H1 (cell line): ENCODE results near the gene HOXB3. TPM values are rescaled to one million over a fixed set of nuclear protein-coding genes. Genes with fewer than 3 reads are reported as not detected.

Source experiments
- CTCF ChIA-PET: fragments of 300-600 bp; sonication (Branson Sonifier 250); formaldehyde crosslinking; loops from one replicate; lab custom pipeline; 2021; ENCODE audit not compliant: partially characterized antibody; lab: Charles Lee
- POLR2A ChIA-PET: fragments of 300-600 bp; sonication (Branson Sonifier 250); formaldehyde crosslinking; loops from one replicate; lab custom pipeline; 2021; ENCODE audit warnings: inconsistent platforms; ENCODE audit not compliant: partially characterized antibody; lab: Charles Lee
- DNase-seq, 2 experiments: peaks; one replicate each; pipeline versions ENCODE4 v3.0.0 to v3.0.0-alpha.2; 2010 to 2022; ENCODE audit warnings: low spot score in 2 of 2, low read depth in 1 of 2, mixed read lengths in 1 of 2
- FAIRE-seq: peaks from 2 replicates; lab custom pipeline; 2011; peaks lifted over from hg19 to GRCh38; lab: Jason Lieb, UNC
- H2AFZ ChIP-seq: 2 replicates; pipeline ENCODE4 v1.8.1; 2012; ENCODE audit warnings: low read length, inconsistent platforms
- H2AK5ac ChIP-seq: 2 replicates; pipeline ENCODE4 v1.6.1; 2013; ENCODE audit warnings: low read depth, low read length
- H2BK120ac ChIP-seq: replicated peaks from 2 replicates; pipeline ENCODE3; 2013; ENCODE audit warnings: low read depth, low read length, inconsistent platforms
- H2BK12ac ChIP-seq: 2 replicates; pipeline ENCODE4 v1.6.1; 2013; ENCODE audit warnings: low read depth, low read length
- H2BK15ac ChIP-seq: 2 replicates; pipeline ENCODE4 v1.6.1; 2013; ENCODE audit warnings: low read length
- H2BK20ac ChIP-seq: 2 replicates; pipeline ENCODE4 v1.6.1; 2013; ENCODE audit warnings: low read length
- H2BK5ac ChIP-seq: 2 replicates; pipeline ENCODE4 v1.6.1; 2013; ENCODE audit warnings: low read depth, low read length
- H3K14ac ChIP-seq: 2 replicates; pipeline ENCODE4 v1.6.1; 2013; ENCODE audit warnings: inconsistent platforms; ENCODE audit not compliant: insufficient read length
- H3K18ac ChIP-seq: 2 replicates; pipeline ENCODE4 v1.6.1; 2013; ENCODE audit warnings: low read length; ENCODE audit errors: extremely low read depth
- H3K23ac ChIP-seq: 2 replicates; pipeline ENCODE4 v1.6.1; 2013; ENCODE audit warnings: inconsistent platforms; ENCODE audit not compliant: insufficient read length
- H3K23me2 ChIP-seq: 2 replicates; pipeline ENCODE4 v1.6.1; 2013; ENCODE audit warnings: low read depth, low read length
- H3K27ac ChIP-seq: 2 replicates; pipeline ENCODE4 v1.6.1; 2011; ENCODE audit warnings: low read depth, low read length, inconsistent platforms
- H3K27me3 ChIP-seq, 4 experiments: replicated peaks in 1 of 4; 1 replicate in 1 of 4; 2 replicates in 3 of 4; pipeline versions ENCODE4 v1.6.1 to v1.8.1; 2011 to 2013; ENCODE audit warnings: low read length in 3 of 4, mild to moderate bottlenecking in 3 of 4, inconsistent platforms in 2 of 4, mixed read lengths in 2 of 4, moderate library complexity in 1 of 4; ENCODE audit not compliant: control insufficient read depth in 3 of 4, insufficient read depth in 3 of 4; ENCODE audit errors: extremely low read depth in 1 of 4
- H3K36me3 ChIP-seq, 4 experiments: 2 replicates each; pipeline versions ENCODE4 v1.6.1 to v1.8.1; 2011 to 2013; ENCODE audit warnings: mild to moderate bottlenecking in 4 of 4, low read length in 3 of 4, moderate library complexity in 2 of 4, control low read depth in 1 of 4, inconsistent platforms in 1 of 4; ENCODE audit not compliant: insufficient read depth in 4 of 4, control insufficient read depth in 2 of 4
- H3K4ac ChIP-seq: replicated peaks from 2 replicates; pipeline ENCODE3; 2013; ENCODE audit warnings: low read length, low read depth, mixed read lengths, inconsistent platforms; ENCODE audit not compliant: insufficient read length
- H3K4me1 ChIP-seq, 4 experiments: replicated peaks in 1 of 4; 1 replicate in 1 of 4; 2 replicates in 3 of 4; pipeline versions ENCODE4 v1.6.1 to v1.8.1; 2011 to 2013; ENCODE audit warnings: low read length in 3 of 4, inconsistent platforms in 2 of 4, mixed read lengths in 1 of 4; ENCODE audit not compliant: insufficient read depth in 4 of 4, control insufficient read depth in 3 of 4
- H3K4me2 ChIP-seq, 2 experiments: 2 replicates each; pipeline versions ENCODE4 v1.6.1 to v1.8.1; 2011 to 2013; ENCODE audit warnings: low read depth in 2 of 2, low read length in 2 of 2, control low read depth in 1 of 2, inconsistent platforms in 1 of 2, mild to moderate bottlenecking in 1 of 2; ENCODE audit not compliant: insufficient read depth in 1 of 2
- H3K4me3 ChIP-seq, 4 experiments: fragments of 200-600, 300-600 bp in 1 of 4; sonication (generic), shearing (Covaris generic), sonication (Bioruptor Twin) in 1 of 4; 2 replicates each; pipeline versions ENCODE4 v1.5.1 to v1.8.1; 2011 to 2016; ENCODE audit warnings: low read length in 4 of 4, low read depth in 3 of 4, control low read depth in 2 of 4, inconsistent platforms in 2 of 4, mild to moderate bottlenecking in 2 of 4, mixed read lengths in 1 of 4, moderate library complexity in 1 of 4; ENCODE audit not compliant: insufficient read depth in 2 of 4; ENCODE audit errors: extremely low read depth in 1 of 4
- H3K56ac ChIP-seq: replicated peaks from 2 replicates; pipeline ENCODE3; 2013; ENCODE audit warnings: low read depth, mild to moderate bottlenecking, mixed read lengths, low read length, inconsistent platforms; ENCODE audit not compliant: insufficient read length
- H3K79me1 ChIP-seq: 2 replicates; pipeline ENCODE4 v1.6.1; 2013; ENCODE audit warnings: low read depth, low read length, control low read depth
- H3K79me2 ChIP-seq, 2 experiments: 2 replicates each; pipeline versions ENCODE4 v1.6.1 to v1.8.1; 2012 to 2013; ENCODE audit warnings: low read length in 2 of 2, mild to moderate bottlenecking in 2 of 2, inconsistent platforms in 1 of 2; ENCODE audit not compliant: insufficient read depth in 2 of 2, control insufficient read depth in 1 of 2
- H3K9ac ChIP-seq, 4 experiments: replicated peaks in 1 of 4; 1 replicate in 1 of 4; 2 replicates in 3 of 4; pipeline versions ENCODE4 v1.6.1 to v1.8.1; 2011 to 2013; ENCODE audit warnings: low read depth in 3 of 4, low read length in 3 of 4, control low read depth in 2 of 4, mild to moderate bottlenecking in 2 of 4, moderate library complexity in 2 of 4, inconsistent platforms in 1 of 4; ENCODE audit errors: extremely low read depth in 1 of 4
- H3K9me3 ChIP-seq, 2 experiments: 2 replicates each; pipeline versions ENCODE4 v1.6.1 to v1.8.1; 2012 to 2013; ENCODE audit warnings: mild to moderate bottlenecking in 2 of 2, moderate library complexity in 2 of 2, control low read depth in 1 of 2, inconsistent platforms in 1 of 2, low read depth in 1 of 2, low read length in 1 of 2, mixed read lengths in 1 of 2; ENCODE audit not compliant: insufficient read depth in 2 of 2
- H4K20me1 ChIP-seq, 2 experiments: replicated peaks in 1 of 2; 2 replicates each; pipeline versions ENCODE3 to v1.8.1; 2011 to 2013; ENCODE audit warnings: inconsistent platforms in 2 of 2, low read length in 2 of 2, mild to moderate bottlenecking in 1 of 2; ENCODE audit not compliant: insufficient read depth in 2 of 2, control insufficient read depth in 1 of 2
- H4K5ac ChIP-seq: 2 replicates; pipeline ENCODE4 v1.6.1; 2013; ENCODE audit warnings: low read length, low read depth, mixed read lengths, inconsistent platforms; ENCODE audit not compliant: insufficient read length
- H4K8ac ChIP-seq: 2 replicates; pipeline ENCODE4 v1.8.0; 2013; ENCODE audit warnings: mild to moderate bottlenecking, moderate library complexity, low read length, inconsistent platforms; ENCODE audit not compliant: insufficient read depth; ENCODE audit errors: extremely low read depth
- H4K91ac ChIP-seq: replicated peaks from 2 replicates; pipeline ENCODE3; 2013; ENCODE audit warnings: low read length, mixed read lengths, inconsistent platforms; ENCODE audit not compliant: insufficient read length
- CBX8 ChIP-seq: fragments of 300-800, 300-1000 bp; sonication (generic); IDR thresholded peaks from 2 replicates; pipeline ENCODE4 v1.7.1; 2016; ENCODE audit warnings: low read depth, low read length, borderline replicate concordance
- CREB1 ChIP-seq: IDR thresholded peaks from 2 replicates; pipeline ENCODE4 v1.6.1; 2012; ENCODE audit warnings: inconsistent platforms
- EZH2 ChIP-seq: fragments of 200-600 bp; sonication (generic); IDR thresholded peaks from 2 replicates; pipeline ENCODE4 v1.7.1; 2012; ENCODE audit warnings: low read depth, mild to moderate bottlenecking, moderate library complexity, low read length, inconsistent platforms; ENCODE audit not compliant: severe bottlenecking
- FOSL1 ChIP-seq: IDR thresholded peaks from 2 replicates; pipeline ENCODE4 v1.6.1; 2011; ENCODE audit warnings: mild to moderate bottlenecking, low read depth, low read length, moderate library complexity; ENCODE audit not compliant: insufficient read depth
- GTF2F1 ChIP-seq: IDR thresholded peaks from 2 replicates; pipeline ENCODE4 v1.6.1; 2012; ENCODE audit warnings: low read depth, low read length, improper control_type of control experiment, borderline replicate concordance
- KDM1A ChIP-seq: fragments of 200-600, 300-600 bp; sonication (generic); IDR thresholded peaks from 2 replicates; pipeline ENCODE4 v1.7.1; 2016; ENCODE audit warnings: mild to moderate bottlenecking, low read length, borderline replicate concordance
- MAX ChIP-seq: IDR thresholded peaks from 2 replicates; pipeline ENCODE4 v1.6.1; 2012; ENCODE audit warnings: inconsistent platforms
- PHF8 ChIP-seq: fragments of 200-600 bp; sonication (generic); conservative IDR thresholded peaks from 2 replicates; pipeline ENCODE4 v1.7.1; 2012; ENCODE audit warnings: low read depth, mild to moderate bottlenecking, inconsistent platforms, low read length, moderate library complexity
- RFX5 ChIP-seq: IDR thresholded peaks from 2 replicates; pipeline ENCODE4 v1.6.1; 2011; ENCODE audit warnings: low read depth, low read length, improper control_type of control experiment, borderline replicate concordance
- TAF1 ChIP-seq: IDR thresholded peaks from 2 replicates; pipeline ENCODE4 v1.6.1; 2011; ENCODE audit warnings: mild to moderate bottlenecking, low read depth, low read length
- TAF7 ChIP-seq: optimal IDR thresholded peaks from 2 replicates; pipeline ENCODE3; 2011; ENCODE audit warnings: low read depth, mild to moderate bottlenecking, inconsistent platforms, low read length, moderate library complexity, borderline replicate concordance
- WGBS, 2 experiments: shearing (Covaris generic) in 1 of 2; methylation state at CpG; one replicate each; pipeline versions ENCODE4 v1.1.6 to v1.1.7; 2013 to 2015; ENCODE audit warnings: low lambda C conversion rate in 2 of 2, mixed read lengths in 2 of 2, inconsistent platforms in 1 of 2, low coverage in 1 of 2, missing lambda C conversion rate in 1 of 2; ENCODE audit not compliant: insufficient replicate concordance in 2 of 2, insufficient coverage in 1 of 2, insufficient read length in 1 of 2; ENCODE audit errors: extremely low coverage in 1 of 2, missing lambda C conversion rate in 1 of 2; 5-methylcytosine and 5-hydroxymethylcytosine counted together
- polyA plus RNA-seq, 7 experiments: library from polyadenylated mRNA; depleted of rRNA in 3 of 7; stranded (reverse) in 5 of 7; unstranded in 2 of 7; fragments of >200 nt in 5 of 7; fragments of 200-250 nt in 2 of 7; gene quantifications; 1 replicate in 5 of 7; 2 replicates in 1 of 7; 4 replicates in 1 of 7; pipeline versions ENCODE4 v1.2.1 to v1.2.3, GENCODE V29; 2011 to 2013; ENCODE audit warnings: missing spikeins in 2 of 7, mixed read lengths in 2 of 7
- total RNA-seq: library from RNA; stranded (reverse); fragmentation: NEBNext Ultra II Directional; extraction: Animal tissue kit (Norgen Biotek cat#: 25700); gene quantifications from 2 replicates; pipeline ENCODE4 v1.2.1, GENCODE V29; 2021

Gene HOXB3
- total and polyA plus RNA-seq, 2 of the 8 experiments (the other 6 are each of a cell fraction or from before 2014, with no cell fraction given), result not detected

GRCh38 chr17:48630925-48631692, 41.1 kb upstream of the HOXB3 start:
- WGBS, 2 experiments, result 28% methylated on average over 15 of the region's 15 CpGs; no CpG with 5 or more reads in 1 of the 2 experiments
- Histone ChIP-seq H3K4me3 (no peak overlapping the region), H2BK5ac (no peak overlapping the region), H3K14ac (no peak overlapping the region), H3K4ac (no peak overlapping the region), H3K9ac (no peak overlapping the region), H2BK12ac (no peak overlapping the region), H3K9me3 (no peaks in the 10 kb centered on the region), H3K36me3 (no peaks in the 10 kb centered on the region; a peak in 1 of 8 replicates), H3K4me2 (no peak overlapping the region), H2BK20ac (no peak overlapping the region), H4K20me1 (peaks cover 42 to 45% of the 10 kb centered on the region in 2 experiments), H3K23me2 (0 out of 2 replicates have a peak, but pooled peaks cover 2% of the 10 kb centered on the region), H3K18ac (peak overlapping the region; percentile 48; the same call in 1 of the 2 replicates), H3K56ac (no peak overlapping the region), H3K27ac (no peak overlapping the region), H3K23ac (no peak overlapping the region), H2AK5ac (peak overlapping the region; percentile 65; the same call in 1 of the 2 replicates), H3K79me2 (no peaks in the 10 kb centered on the region), H2BK15ac (no peak overlapping the region), H2BK120ac (no peak overlapping the region), H4K8ac (no peak overlapping the region), H3K79me1 (no peaks in the 10 kb centered on the region), H3K4me1 (peaks cover 0 to 12% (median 4%) of the 10 kb centered on the region in 4 experiments; a peak in 4 of 7 replicates), H4K5ac (no peak overlapping the region), H4K91ac (no peak overlapping the region), H3K27me3 (peaks cover 97 to 100% (median 100%) of the 10 kb centered on the region in 4 experiments), H2AFZ (no peak overlapping the region)
- no peak for FAIRE-seq
- DNase-seq, result peak in 1 of 2 experiments; percentile 42
- POLR2A ChIA-PET, result no interaction called here
- CTCF ChIA-PET, result interaction anchor here (0.8 to 1.9 kb wide), 7 partner anchors 9 to 79 kb away, joined by 3 to 5 read pairs (median 3); no protein-coding TSS in a partner anchor
- TF ChIP-seq TAF7 (no peak), RFX5 (no peak), GTF2F1 (no peak), PHF8 (no peak), CREB1 (no peak), MAX (no peak), FOSL1 (no peak), EZH2 (peak; percentile 59), TAF1 (no peak), CBX8 (no peak), KDM1A (no peak)
